Mesenchymal stem cell (in vitro differentiated cells and primary cell): ENCODE results near the gene ADA.

Experiments
- DNase-seq: peaks from one replicate; pipeline ENCODE4 v3.0.0-alpha.2; 2013
- H2AFZ ChIP-seq: one replicate; pipeline ENCODE4 v1.6.1; 2013; ENCODE audit warnings: low read depth, mild to moderate bottlenecking, control low read depth, inconsistent platforms, low read length, moderate library complexity
- H2AK5ac ChIP-seq: 2 replicates; pipeline ENCODE4 v1.6.1; 2013; ENCODE audit warnings: low read length, moderate library complexity, mild to moderate bottlenecking, inconsistent platforms; ENCODE audit not compliant: severe bottlenecking
- H2BK120ac ChIP-seq: one replicate; pipeline ENCODE4 v1.6.1; 2013; ENCODE audit warnings: low read depth, mild to moderate bottlenecking, inconsistent platforms, low read length, moderate library complexity
- H2BK12ac ChIP-seq, 2 experiments: one replicate each; pipeline ENCODE4 v1.6.1; 2013; ENCODE audit warnings: inconsistent platforms in 2 of 2, low read length in 2 of 2, mild to moderate bottlenecking in 2 of 2, moderate library complexity in 2 of 2, control low read depth in 1 of 2
- H2BK15ac ChIP-seq: one replicate; pipeline ENCODE4 v1.6.1; 2013; ENCODE audit warnings: mild to moderate bottlenecking, low read depth, inconsistent platforms; ENCODE audit not compliant: poor library complexity, severe bottlenecking
- H2BK5ac ChIP-seq: 2 replicates; pipeline ENCODE4 v1.6.1; 2013; ENCODE audit warnings: low read depth, mild to moderate bottlenecking, low read length, control low read depth, inconsistent platforms; ENCODE audit not compliant: poor library complexity, severe bottlenecking
- H3K14ac ChIP-seq, 2 experiments: one replicate each; pipeline ENCODE4 v1.6.1; 2013; ENCODE audit warnings: inconsistent platforms in 2 of 2, low read length in 2 of 2, control low read depth in 1 of 2, mild to moderate bottlenecking in 1 of 2, moderate library complexity in 1 of 2
- H3K18ac ChIP-seq, 2 experiments: one replicate each; pipeline ENCODE4 v1.6.1; 2013; ENCODE audit warnings: inconsistent platforms in 2 of 2, low read length in 2 of 2, control low read depth in 1 of 2, low read depth in 1 of 2, mild to moderate bottlenecking in 1 of 2
- H3K23ac ChIP-seq, 2 experiments: one replicate each; pipeline ENCODE4 v1.6.1; 2013; ENCODE audit warnings: inconsistent platforms in 2 of 2, low read length in 2 of 2, mild to moderate bottlenecking in 2 of 2, moderate library complexity in 2 of 2, control low read depth in 1 of 2
- H3K27ac ChIP-seq: 2 replicates; pipeline ENCODE4 v1.5.1; 2013; ENCODE audit warnings: mild to moderate bottlenecking, moderate library complexity, low read length, control low read depth, inconsistent platforms; ENCODE audit not compliant: poor library complexity, severe bottlenecking
- H3K27me3 ChIP-seq, 2 experiments: 2 replicates each; pipeline versions ENCODE4 v1.6.1 to v1.7.0; 2013; ENCODE audit warnings: low read length in 2 of 2, mild to moderate bottlenecking in 2 of 2, moderate library complexity in 2 of 2, control low read depth in 1 of 2, inconsistent platforms in 1 of 2; ENCODE audit not compliant: control insufficient read depth in 1 of 2, insufficient read depth in 1 of 2
- H3K36me3 ChIP-seq, 2 experiments: 2 replicates each; pipeline versions ENCODE4 v1.6.1 to v1.7.0; 2013; ENCODE audit warnings: low read length in 2 of 2, control low read depth in 1 of 2, inconsistent platforms in 1 of 2, low read depth in 1 of 2, mild to moderate bottlenecking in 1 of 2; ENCODE audit not compliant: insufficient read depth in 2 of 2, control insufficient read depth in 1 of 2
- H3K4ac ChIP-seq, 2 experiments: one replicate each; pipeline ENCODE4 v1.6.1; 2013; ENCODE audit warnings: inconsistent platforms in 2 of 2, low read length in 2 of 2, mild to moderate bottlenecking in 2 of 2, moderate library complexity in 2 of 2, control low read depth in 1 of 2, low read depth in 1 of 2
- H3K4me1 ChIP-seq: 2 replicates; pipeline ENCODE4 v1.6.1; 2013; ENCODE audit warnings: low read depth, low read length, control low read depth; ENCODE audit not compliant: control insufficient read depth, insufficient read depth
- H3K4me2 ChIP-seq: 2 replicates; pipeline ENCODE4 v1.6.1; 2013; ENCODE audit warnings: low read length, mild to moderate bottlenecking, inconsistent platforms; ENCODE audit not compliant: poor library complexity, severe bottlenecking
- H3K4me3 ChIP-seq, 2 experiments: 2 replicates each; pipeline versions ENCODE4 v1.5.1 to v1.7.0; 2013; ENCODE audit warnings: low read length in 2 of 2, mild to moderate bottlenecking in 2 of 2, control low read depth in 1 of 2, low read depth in 1 of 2; ENCODE audit not compliant: insufficient read depth in 1 of 2
- H3K79me1 ChIP-seq: replicated peaks from 2 replicates; pipeline ENCODE4 v1.6.1; 2013; ENCODE audit warnings: mild to moderate bottlenecking, control low read depth, low read length, inconsistent platforms; ENCODE audit not compliant: poor library complexity, severe bottlenecking
- H3K9ac ChIP-seq: 2 replicates; pipeline ENCODE4 v1.7.0; 2013; ENCODE audit warnings: mild to moderate bottlenecking, low read length, moderate library complexity
- H3K9me3 ChIP-seq: 2 replicates; pipeline ENCODE4 v1.7.0; 2013; ENCODE audit warnings: mild to moderate bottlenecking, low read length; ENCODE audit not compliant: control insufficient read depth
- H4K8ac ChIP-seq: one replicate; pipeline ENCODE4 v1.6.1; 2013; ENCODE audit warnings: inconsistent platforms, mild to moderate bottlenecking, low read length, moderate library complexity
- H4K91ac ChIP-seq: one replicate; pipeline ENCODE4 v1.6.1; 2013; ENCODE audit warnings: mild to moderate bottlenecking, low read length, inconsistent platforms
- WGBS: methylation state at CpG from one replicate; pipeline ENCODE4 v1.1.7; 2013; ENCODE audit warnings: mixed read lengths; 5-methylcytosine and 5-hydroxymethylcytosine counted together

Gene ADA

DNA sequence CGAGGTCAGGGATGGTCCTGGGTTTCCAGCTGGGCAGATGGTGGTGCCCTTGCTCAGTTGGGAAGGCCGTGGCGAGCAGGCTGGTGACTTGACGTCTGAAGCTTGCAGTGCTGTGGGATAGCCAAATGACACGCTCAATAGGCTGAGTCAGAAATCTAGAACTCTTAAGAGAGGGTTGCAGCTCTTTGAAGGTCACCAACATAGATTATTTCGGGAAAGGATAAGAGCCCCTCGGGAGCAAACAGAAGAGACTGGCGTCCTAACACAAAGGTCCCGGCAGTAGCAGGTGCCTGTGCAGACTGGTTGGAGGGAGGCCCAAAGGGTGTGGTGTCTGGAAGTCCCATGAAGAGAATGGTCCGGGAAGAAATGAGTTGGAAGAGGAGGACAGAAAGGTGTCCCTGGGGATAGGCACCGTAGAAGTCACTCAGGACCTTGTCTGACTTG is 50.7 kb downstream of the ADA start:
- Histone ChIP-seq H2AFZ (no peak overlapping the region), H2AK5ac (no peak overlapping the region), H4K8ac (peak overlapping the region; percentile 82), H3K27me3 (no peaks in the 10 kb centered on the region), H3K23ac (no peak overlapping the region), H3K4ac (peak overlapping the region; percentile 35 to 92), H3K79me1 (peaks cover 13% of the 10 kb centered on the region), H3K27ac (no peak overlapping the region), H2BK12ac (peak overlapping the region; percentile 59 to 91), H3K14ac (peak overlapping the region in 1 of 2 experiments; percentile 82), H3K4me3 (peak overlapping the region; percentile 15 to 45), H2BK15ac (no peak overlapping the region), H2BK5ac (no peak overlapping the region), H3K9ac (peak overlapping the region; percentile 70), H3K4me2 (no peak overlapping the region), H3K9me3 (no peaks in the 10 kb centered on the region), H3K18ac (peak overlapping the region; percentile 78 to 88), H4K91ac (peak overlapping the region; percentile 95), H2BK120ac (peak overlapping the region; percentile 30), H3K4me1 (peaks cover 4% of the 10 kb centered on the region), H3K36me3 (peaks cover 0 to 55% of the 10 kb centered on the region in 2 experiments)
- 90% methylated on average over 11 of the region's 11 CpGs for WGBS
- DNase-seq: no peak

DNA sequence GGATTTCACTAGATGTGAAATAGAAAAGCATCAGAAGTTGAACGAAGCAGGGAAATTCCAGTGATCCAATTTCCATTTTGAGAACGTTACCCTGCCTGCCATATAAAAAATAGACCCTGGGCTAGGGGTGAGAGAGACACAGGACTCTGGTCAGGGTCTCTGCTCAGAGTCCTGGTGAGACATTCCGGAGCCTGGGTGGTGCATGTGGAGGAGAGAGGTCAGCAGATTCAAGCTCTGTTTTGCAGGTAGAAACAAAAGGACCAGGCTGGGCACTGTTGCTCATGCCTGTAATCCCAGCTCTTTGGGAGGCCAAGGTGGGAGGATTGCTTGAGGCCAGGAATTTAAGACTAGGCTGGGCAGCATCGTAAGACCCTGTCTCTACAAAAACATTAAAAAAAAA is 51.2 kb downstream of the ADA start:
- peaks cover 4% of the 10 kb centered on the region for H3K4me1 ChIP-seq
- no peak for DNase-seq
- H3K79me1 ChIP-seq: peaks cover 13% of the 10 kb centered on the region
- H3K14ac ChIP-seq: no peak overlapping the region
- no peak overlapping the region for H2BK120ac ChIP-seq
- no peak overlapping the region for H4K91ac ChIP-seq
- H3K9ac ChIP-seq: peak overlapping the region; percentile 70
- H3K9me3 ChIP-seq: no peaks in the 10 kb centered on the region
- H3K18ac ChIP-seq: no peak overlapping the region
- no peak overlapping the region for H2AFZ ChIP-seq
- no peak overlapping the region for H3K23ac ChIP-seq
- no peak overlapping the region for H2BK15ac ChIP-seq
- peaks cover 0 to 57% of the 10 kb centered on the region in 2 experiments for H3K36me3 ChIP-seq
- no peak overlapping the region for H2AK5ac ChIP-seq
- no peak overlapping the region for H2BK5ac ChIP-seq
- no peak overlapping the region for H4K8ac ChIP-seq
- H3K4me2 ChIP-seq: no peak overlapping the region
- no peak overlapping the region for H3K27ac ChIP-seq
- H3K4me3 ChIP-seq: no peak overlapping the region
- H2BK12ac ChIP-seq: no peak overlapping the region
- no peaks in the 10 kb centered on the region for H3K27me3 ChIP-seq
- no peak overlapping the region for H3K4ac ChIP-seq
- 99% methylated on average over 3 of the region's 4 CpGs for WGBS

DNA sequence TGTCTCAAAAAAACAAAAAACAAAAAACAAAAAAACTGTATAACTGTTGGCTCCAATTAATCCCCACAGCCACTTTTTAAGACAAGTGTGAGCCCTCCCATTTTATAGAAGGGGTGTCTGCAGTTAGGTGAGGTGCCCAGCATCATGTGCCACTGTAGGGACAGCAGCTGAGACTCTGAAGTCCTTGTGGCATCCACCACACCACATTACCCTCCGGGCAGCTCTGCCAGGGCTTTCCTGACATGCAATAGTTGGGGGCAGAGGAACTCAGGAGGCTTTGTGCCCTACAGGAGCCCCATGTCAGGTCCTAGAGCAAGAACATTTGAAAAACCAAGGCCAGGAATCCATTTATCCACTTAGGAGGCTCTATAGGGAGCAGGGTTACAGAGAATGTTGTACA is 51.8 kb downstream of the ADA start:
- Histone ChIP-seq H3K79me1 (peaks cover 17% of the 10 kb centered on the region), H3K36me3 (peaks cover 0 to 60% of the 10 kb centered on the region in 2 experiments), H3K18ac (peak overlapping the region; percentile 45 to 54), H3K4me2 (no peak overlapping the region), H3K9me3 (no peaks in the 10 kb centered on the region), H3K14ac (peak overlapping the region in 1 of 2 experiments; percentile 18), H3K9ac (peak overlapping the region; percentile 30), H2BK15ac (no peak overlapping the region), H3K4ac (no peak overlapping the region), H3K4me1 (peaks cover 6% of the 10 kb centered on the region), H2BK12ac (no peak overlapping the region), H4K91ac (peak overlapping the region; percentile 53), H3K4me3 (no peak overlapping the region), H4K8ac (no peak overlapping the region), H2BK120ac (no peak overlapping the region), H3K27me3 (no peaks in the 10 kb centered on the region), H2AK5ac (no peak overlapping the region), H3K23ac (no peak overlapping the region), H2BK5ac (no peak overlapping the region), H3K27ac (no peak overlapping the region), H2AFZ (no peak overlapping the region)
- no peak for DNase-seq
- 100% methylated on average over 1 of the region's 1 CpG for WGBS

DNA sequence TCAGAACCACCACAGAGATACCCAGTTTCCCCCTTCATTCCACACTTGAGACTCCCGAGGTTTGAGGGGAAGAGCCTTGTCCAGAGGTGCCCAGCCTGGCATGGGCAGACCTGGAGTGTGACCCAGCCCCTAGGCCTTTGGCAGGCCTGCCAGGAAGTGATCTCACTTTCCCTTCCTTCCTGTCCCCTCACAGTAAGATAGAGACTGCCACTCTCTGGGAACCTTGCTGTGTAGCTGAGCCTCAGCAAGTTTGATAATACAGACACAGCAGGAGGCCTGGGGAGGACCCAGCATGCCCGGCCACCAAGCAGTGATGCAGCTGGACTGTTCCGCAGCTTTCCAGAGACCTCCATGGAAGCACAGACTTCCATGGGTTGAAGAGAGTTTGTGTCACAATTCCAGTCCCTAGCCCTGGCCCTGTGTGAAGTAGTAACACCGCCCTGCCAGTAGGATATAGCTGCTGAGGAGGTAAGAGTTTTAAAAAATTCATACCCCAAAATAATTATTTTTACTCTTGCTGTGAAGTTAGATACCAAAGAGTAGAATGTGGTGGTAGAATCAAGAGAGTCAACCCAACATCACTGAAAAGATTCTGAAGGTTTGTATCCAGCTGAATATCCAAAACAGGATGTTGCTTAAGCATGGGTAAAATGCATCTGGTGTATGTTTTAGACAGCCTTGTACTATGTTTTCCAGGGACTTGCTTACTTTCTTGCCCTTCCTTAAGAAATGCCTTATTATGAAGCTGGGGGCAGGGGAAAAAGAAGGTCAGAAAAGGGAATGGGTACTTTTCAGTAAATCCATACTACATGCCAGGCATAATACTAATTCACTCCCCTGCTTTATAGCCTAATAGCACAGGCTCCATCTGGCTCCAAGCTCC is 52.8 kb downstream of the ADA start:
- Histone ChIP-seq H3K14ac (peak overlapping the region in 1 of 2 experiments; percentile 13), H2AK5ac (no peak overlapping the region), H3K27me3 (no peaks in the 10 kb centered on the region), H4K91ac (peak overlapping the region; percentile 90), H3K23ac (peak overlapping the region in 1 of 2 experiments; percentile 20), H2BK5ac (no peak overlapping the region), H3K4me1 (peaks cover 6% of the 10 kb centered on the region), H3K18ac (peak overlapping the region; percentile 46 to 72), H3K79me1 (peaks cover 16% of the 10 kb centered on the region), H3K4me3 (peak overlapping the region in 1 of 2 experiments; percentile 8), H3K36me3 (peaks cover 0 to 62% of the 10 kb centered on the region in 2 experiments), H3K9ac (peak overlapping the region; percentile 13), H3K4ac (no peak overlapping the region), H3K9me3 (no peaks in the 10 kb centered on the region), H2AFZ (no peak overlapping the region), H2BK12ac (peak overlapping the region in 1 of 2 experiments; percentile 4), H4K8ac (peak overlapping the region; percentile 76), H3K4me2 (no peak overlapping the region), H2BK120ac (peak overlapping the region; percentile 1), H2BK15ac (peak overlapping the region; percentile 87), H3K27ac (no peak overlapping the region)
- 73% methylated on average over 3 of the region's 4 CpGs for WGBS
- peak; percentile 39 for DNase-seq
